HG03342 (cell line): Measurements from ENCODE around the gene NEK6.

Experiments
- ATAC-seq: cut with Tn5 transposase; IDR thresholded peaks from one replicate; pipeline ENCODE4 v1.9.1; 2021; ENCODE audit warnings: mild to moderate bottlenecking, moderate library complexity; ENCODE audit not compliant: unreplicated experiment

The NEK6 gene

DNA sequence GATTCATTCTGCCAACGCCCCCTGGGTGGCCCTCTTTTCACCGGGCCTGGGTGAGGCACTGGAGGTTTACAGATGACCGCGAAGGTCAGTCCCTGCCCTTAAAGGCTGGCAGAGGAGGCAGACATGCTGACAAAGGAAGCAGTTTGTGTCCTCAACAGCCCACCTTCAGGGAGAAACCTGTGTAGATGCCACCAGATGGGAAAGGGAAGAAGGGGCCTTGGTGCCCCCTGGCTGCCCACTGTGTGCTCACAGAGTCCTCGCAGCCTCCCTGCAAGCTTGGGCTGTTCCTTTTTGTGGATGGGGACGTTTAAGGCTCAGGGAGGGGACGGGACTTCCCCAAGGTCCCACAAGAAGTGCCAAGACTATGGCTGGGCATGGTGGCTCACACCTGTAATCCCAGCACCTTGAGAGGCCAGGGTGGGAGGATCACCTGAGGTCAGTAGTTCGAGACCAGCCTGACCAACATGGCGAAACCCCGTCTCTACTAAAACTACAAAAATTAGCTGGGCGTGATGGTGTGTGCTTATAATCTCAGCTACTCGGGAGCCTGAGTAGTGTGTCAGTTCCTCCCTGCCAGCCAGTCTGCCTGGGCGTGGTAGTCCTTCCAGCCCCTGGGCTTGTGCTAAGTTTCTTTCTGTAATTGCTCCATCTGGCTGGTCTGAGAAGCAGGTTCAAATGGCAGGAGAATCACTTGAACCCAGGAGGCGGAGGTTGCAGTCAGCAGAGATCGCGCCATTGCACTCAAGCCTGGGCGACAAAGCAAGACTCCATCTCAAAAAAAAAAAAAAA is 36.2 kb downstream of the NEK6 start:
- no peak for ATAC-seq

DNA sequence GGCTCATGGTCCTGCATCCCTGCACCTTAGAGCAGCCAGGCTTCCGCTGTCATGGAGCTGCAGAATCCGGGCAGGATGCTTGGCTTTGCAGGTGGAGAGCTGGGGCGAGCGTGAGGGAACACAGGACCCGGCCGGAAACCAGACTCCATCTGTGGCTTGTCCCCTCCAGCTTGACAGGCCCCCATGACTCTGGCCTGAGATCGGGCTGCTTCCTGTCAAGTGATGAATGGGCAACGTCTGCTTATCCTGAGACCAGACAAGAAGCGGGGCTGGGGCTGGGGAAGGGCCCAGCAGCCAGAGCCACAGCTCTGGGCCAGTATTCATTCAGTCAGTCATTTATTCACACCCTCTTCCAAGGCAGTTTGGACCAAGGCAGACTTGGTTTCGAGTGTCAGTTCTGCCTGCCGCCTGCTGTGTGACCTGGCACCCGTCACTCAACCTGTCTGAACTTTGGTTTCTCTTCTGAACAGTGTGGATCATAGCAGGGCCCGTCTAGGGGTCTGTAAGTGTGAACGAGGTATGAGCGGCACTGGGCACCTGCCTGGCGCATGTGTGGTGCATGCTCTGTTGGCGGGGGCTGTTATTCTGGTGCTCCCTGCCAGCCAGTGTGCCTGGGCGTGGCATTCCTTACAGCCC is 37.5 kb downstream of the NEK6 start:
- ATAC-seq: no peak

DNA sequence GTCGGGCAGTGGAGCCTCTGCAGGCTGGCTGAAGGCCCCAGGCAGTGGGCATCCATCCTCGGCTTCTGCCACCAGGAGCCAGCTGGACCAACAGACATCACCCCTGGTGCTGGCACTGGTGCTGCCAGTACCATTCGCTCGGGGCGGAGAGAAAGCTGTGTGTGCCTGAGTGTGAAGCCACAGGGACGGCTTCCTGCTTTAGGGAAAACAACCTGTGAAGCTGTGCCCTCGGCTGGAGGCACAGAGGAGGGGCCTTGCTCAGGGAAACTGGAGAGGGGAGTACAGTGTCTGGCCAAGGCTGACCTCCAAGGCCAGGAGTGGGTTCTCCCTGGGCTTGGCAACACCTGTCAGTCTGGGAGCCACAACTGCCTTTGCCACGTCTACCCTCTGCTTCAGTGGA is 38.3 kb downstream of the NEK6 start:
- ATAC-seq: no peak

DNA sequence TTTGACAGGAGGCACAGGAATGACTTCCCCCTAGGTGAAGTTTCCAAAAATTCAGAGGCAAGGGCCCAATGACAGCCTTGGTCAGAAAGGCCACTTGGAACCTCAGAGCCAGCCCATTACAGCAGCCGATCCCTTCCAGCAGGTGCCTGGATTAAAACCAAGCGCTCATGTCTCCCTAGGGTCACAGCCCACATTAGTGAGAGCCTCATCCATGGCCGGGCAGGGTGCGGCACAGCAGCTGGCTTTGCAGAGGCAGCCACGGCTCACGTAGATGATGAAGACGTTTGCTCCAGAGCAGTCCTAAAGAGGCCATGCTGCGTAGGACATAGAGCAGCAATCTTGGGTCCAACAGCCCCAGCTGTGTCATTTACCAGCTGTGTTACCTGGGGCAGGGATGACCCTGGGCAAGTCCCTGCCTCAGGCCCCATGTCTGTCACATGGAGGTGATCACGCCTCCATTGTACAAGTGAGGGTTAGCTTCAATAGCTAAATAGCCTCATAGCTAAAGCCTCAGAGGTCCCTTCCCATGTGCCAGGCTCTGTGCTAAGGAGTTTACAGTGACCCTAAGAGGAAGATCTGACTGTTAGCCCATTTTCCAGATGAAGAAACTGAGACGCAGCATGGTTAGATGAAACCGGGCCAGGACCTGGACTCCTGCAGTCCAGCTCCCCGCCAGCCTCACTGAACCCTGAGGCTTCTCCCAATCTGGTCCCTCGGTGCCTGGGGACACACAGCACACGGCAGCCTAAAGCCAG is 39.2 kb downstream of the NEK6 start:
- ATAC-seq: no peak

DNA sequence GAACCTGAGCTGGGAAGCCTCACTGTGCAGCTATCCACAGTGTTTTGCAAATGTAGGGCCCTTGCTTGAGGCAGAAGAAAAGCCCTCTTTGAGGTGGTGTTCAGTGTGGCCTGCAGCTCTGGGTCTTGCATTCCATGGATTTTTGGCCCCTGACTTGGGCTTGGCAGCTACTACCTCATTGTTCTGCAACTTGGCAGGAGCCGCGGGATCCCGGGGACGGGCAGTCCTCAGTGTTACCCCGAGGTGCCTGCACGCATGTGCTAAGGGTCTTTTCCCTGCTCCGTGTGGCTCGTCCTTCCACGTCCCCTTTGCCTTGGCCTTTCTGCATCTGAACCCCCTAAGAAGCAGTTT is 39.8 kb downstream of the NEK6 start:
- ATAC-seq: no peak

DNA sequence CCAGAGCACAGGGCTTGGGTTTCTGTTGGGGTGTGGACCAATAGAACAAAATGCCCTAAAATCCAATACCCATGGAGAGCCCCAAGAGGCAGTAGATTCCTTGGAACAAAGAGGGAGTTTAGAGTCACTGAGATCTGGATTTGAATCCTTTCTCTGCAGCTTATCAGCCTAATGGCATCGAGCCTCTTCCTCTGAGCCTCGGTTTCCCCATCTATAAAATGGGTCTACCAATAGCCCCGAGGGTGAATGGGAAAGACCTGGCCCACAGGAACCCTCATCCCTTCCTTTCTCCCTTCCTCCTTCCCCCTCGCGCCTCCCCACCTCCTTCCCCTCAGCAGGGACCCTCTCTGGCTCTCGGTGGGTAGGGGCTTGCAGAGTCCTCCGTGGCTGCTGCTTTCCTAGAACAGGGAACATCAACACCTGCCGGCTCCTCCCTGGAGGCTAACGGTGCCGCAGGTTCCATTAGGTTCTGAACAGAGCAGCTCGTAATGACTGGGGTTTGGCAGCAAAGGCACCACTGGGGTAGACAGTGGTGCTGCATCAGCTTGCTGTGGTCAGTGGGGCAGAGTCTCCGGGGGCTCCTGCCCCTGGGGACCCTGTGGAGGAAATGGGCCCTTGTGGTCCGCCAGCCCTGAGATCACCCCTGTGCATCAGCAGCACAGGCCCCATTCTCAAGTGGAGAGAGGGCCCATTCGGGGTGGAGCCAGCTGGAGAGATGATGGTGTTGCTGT is 40.3 kb downstream of the NEK6 start:
- ATAC-seq: no peak

DNA sequence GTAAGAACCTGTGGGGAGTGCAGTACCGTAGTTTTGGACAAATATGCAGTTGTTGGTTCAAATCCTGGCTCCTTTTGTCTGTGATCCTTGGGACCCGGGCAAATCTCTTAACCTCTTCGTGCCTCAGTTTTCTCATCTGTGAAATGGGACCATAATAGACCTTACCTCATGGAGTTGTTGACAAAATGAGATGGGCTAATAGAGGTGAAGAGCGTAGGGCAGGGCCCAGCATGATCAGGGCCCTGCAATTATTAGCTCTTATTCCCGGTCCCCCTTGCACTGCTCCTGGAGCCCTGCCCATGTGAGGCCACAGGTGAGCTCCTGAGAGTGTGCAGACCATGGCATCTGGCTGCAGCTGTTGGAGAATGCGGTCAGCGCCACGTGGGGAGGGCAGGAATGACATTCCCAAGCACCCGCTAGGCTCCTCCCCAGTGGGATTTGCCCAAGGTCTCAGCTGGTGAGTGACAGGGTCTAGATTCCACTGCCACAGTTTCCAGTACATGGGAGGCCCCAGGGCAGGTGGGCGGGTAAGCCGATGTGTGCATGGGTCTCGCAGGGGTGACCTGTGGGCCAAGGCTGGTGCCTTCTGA is 41.0 kb downstream of the NEK6 start:
- no peak for ATAC-seq

DNA sequence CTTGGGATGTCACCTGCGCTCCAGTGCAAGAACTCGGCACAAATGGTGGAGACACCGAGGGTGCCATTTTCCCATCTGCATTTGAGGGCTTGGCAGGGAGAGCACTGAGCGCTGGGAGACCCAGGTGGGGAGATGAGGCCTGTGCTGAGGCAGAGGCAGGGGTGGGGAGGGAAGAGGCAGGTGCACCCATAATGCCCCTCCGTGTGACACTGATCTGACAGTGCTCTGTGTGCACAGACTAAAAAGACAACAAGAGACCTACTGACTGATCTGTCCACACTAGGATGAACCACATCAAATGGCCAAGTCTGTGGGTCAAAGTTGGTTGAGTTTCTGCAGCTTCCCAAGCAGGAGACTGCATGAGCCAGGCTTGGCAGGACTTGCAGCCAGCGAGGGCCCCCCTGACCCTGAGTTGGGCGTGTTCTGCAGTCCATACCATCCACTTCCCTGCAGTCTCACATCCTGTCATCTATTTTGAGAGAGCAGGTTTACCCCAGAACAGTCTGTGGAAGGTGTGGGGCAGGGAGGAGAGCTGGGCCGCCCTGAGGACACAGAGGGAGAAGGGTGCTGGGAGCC is 41.9 kb downstream of the NEK6 start:
- ATAC-seq: no peak

DNA sequence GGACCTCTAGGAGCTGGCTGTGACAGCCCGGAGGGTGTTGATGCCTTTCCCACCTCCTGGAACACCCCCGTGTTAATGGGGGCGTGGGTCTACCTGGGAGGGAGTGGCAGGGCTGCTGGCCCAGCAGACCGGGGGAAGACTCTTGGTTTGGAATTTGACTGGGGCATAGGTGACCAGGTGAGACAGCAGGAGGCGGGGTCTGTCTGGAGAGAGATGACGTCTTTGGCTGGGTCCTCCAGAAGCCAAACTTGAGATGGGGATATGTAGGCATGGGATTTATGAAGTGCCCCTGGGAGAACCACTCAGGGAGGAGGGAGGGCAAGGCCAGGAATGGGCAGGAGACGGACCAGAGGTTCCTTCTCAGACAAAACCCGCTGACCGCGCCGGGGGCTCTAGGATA is 42.6 kb downstream of the NEK6 start:
- ATAC-seq: no peak

DNA sequence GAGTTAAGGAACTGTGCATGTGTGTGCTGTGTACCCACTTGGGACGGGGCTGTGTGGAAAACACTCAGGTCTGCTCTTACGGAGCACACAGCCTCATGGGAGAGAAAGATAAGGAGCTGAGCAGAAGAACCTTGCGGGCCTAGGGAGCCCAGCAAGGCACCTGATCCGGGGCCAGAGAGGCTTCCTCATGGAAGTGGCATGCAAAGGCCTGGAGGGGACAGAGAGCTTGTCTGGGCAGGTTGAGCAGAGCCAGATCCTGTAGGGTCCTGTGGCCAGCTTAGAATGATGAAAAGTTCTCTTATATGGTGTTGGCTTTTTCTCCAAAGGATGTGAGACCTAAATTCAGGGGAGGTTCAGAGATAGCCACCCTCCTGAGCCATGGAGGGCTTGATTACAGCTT is 45.2 kb downstream of the NEK6 start:
- ATAC-seq: no peak

DNA sequence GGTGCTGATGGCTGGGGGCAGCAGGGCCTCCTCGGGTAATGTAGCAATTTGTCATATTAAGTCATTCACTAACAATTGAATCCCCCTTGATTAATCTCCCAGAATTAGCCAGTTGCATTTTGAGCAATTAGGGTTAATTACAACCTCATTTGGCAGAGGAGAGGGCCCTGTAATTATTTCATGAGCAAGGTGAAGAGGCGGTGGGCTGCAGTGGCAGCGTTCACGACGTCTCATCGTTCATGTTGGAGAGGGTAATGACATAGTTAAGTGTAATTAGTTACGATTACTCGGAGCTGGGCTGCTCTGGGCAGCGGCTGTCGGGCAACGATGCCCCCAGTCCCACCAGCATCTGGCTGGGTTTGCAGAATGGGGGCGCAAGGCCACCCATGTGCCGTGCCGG is 46.0 kb downstream of the NEK6 start:
- ATAC-seq: no peak

DNA sequence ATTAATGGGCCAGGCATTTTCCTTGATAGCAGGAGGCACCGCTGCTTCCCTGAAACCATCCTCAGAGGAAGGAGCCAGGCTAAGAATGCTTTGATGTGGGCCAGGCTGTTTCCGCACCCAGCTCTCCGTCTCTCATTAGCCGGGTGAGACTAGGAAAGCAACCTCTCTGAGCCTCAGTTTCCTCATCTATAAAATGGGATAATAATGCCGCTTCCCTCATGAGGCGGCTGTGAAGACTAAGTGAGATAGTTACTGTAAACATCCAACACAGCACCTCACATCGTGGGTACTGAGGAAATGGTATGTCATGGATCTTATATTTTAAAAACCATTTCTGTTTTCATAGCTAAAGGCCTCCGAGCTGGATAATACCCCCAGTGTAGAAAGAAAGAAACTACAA is 46.5 kb downstream of the NEK6 start:
- no peak for ATAC-seq

DNA sequence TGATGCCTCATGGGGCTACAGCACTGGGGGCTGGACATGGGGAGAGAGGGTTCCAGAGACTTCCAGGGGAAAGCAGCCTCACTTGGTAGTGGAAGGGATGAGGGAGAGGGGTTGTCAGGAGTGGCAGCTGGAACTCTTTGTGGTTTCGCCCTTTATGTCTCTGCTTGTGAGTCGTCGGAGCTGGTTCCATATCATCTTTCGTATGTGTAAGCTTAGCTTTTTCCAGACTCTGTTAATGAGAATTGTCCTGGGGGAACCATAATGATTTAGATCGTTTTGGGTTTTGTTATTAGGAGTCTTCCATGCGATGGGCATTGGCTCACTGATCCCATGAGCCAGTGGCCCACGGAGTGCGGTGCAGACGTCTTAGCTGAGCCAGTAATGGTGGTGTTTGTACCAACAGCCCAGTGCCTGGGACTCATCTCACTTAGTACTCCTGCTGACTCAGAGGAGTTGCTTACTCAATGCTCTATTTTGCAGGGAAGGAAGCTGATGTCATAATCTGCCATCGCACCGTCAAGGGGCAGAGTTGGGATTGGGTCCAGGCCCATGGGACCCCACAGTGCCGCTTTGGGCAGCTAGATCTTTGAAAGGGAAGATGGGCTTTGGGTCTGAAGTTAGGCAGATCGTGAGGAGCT is 48.5 kb downstream of the NEK6 start:
- no peak for ATAC-seq

DNA sequence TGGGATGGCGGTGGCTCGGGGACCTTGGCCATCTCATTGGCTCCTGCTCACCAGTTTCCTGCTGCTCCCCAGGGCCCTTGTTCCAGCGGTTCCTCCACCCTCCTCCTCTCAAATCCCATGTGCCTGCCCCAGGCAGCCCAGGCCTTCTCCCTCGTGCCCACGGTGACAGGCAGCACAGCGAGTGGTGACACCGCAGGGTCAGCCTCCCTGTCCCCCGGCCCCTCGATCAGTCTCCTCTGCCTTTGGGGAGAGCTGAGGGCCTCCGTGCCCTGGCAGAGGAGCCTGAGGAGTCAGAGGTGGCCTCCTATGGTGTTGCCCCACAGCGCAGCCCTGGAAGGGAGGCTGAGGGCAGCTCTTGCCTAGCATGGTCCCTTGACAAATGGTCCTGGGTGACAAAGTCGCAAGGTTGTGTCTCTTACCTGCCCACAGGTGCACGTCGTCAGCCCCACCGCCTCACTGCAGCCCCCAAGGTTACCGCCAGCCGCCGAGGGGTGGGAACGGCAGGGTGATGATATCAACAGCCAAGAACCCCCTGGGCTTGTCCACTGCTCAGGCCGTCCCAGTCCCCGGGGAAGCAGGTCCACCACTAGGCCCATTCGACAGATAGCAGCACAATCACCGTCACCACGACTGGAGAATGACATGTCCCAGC is 49.8 kb downstream of the NEK6 start:
- ATAC-seq: no peak

DNA sequence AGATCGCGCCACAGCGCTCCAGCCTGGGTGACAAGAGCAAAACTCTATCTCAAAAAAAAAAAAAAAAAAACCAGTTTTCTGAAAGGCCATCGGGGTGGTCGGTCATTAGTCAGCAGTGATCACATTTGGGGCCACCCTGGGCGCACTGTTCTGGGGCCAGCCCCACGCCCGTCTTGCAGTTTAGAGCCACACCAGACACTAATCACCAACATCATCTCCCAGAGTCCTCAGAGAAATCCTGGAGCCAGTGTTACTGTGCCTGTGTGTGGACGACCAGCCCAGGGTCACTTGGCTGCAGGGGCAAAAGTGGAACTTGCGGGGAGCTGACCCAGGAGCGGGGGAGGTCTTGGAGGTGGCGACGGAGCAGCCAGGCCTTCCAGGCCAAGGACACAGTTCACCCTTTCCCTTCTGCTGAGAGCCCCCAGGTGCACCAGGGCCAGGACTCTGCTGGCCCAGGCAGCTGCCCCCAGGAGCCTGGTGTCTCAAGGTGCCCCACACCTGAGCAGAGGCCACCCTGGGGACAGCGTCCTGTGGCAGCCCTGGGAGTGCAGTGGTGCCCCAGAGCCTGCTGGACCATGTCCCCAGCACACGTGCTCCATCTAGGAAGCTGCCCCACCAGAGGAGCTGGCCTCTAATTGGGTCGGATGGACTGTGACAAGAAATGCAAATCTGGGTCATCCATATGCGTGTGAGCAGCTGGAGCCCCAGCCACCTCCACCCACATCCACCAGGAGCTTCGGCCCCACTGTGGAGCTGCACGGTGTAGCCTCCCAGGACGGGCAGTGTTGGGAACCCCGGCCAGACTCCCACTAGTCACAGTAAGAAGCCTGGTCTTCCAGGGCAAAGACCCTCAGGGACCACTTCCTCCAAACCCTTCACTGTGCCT is 51.1 kb downstream of the NEK6 start:
- no peak for ATAC-seq

DNA sequence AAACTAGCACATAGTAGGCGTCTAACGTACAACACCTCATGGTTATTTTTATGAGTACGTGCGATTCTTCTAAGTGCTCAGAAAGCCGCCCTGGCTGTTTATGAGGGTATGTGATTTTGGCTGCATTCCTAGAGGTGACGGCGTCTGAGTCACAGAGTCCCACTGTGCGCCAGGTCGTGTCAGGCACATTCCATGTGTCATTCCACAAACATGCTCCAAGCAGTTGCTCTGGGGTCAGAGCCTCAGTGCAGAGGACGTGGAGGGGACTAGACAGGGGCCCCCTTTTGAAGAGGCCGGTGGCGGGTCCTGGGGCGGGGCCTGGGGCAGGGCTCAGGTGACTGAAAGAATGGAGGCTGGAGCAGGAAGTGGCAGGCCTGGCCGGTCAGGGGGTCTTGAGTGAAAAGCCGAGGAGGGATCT is 51.9 kb downstream of the NEK6 start:
- ATAC-seq: no peak

DNA sequence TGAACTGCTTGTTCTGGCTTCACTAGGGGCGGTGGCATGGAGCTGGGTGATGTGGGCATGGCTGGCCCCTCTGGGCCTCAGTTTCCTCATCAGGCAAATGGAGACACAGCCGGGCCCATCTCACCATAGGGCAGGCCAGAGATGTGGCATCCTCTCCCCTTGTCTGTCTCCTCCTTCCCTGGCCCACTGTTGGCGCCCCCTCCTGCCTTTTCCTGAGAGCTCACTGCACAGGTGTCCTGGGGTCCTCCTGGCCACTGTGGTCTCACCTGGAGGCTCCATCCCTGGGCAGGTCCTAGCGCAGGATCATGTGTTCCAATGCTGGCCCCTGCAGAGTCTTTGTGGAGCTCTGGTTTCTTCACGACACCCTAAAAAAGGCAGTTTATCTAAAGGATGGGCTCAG is 53.5 kb downstream of the NEK6 start:
- ATAC-seq: no peak

DNA sequence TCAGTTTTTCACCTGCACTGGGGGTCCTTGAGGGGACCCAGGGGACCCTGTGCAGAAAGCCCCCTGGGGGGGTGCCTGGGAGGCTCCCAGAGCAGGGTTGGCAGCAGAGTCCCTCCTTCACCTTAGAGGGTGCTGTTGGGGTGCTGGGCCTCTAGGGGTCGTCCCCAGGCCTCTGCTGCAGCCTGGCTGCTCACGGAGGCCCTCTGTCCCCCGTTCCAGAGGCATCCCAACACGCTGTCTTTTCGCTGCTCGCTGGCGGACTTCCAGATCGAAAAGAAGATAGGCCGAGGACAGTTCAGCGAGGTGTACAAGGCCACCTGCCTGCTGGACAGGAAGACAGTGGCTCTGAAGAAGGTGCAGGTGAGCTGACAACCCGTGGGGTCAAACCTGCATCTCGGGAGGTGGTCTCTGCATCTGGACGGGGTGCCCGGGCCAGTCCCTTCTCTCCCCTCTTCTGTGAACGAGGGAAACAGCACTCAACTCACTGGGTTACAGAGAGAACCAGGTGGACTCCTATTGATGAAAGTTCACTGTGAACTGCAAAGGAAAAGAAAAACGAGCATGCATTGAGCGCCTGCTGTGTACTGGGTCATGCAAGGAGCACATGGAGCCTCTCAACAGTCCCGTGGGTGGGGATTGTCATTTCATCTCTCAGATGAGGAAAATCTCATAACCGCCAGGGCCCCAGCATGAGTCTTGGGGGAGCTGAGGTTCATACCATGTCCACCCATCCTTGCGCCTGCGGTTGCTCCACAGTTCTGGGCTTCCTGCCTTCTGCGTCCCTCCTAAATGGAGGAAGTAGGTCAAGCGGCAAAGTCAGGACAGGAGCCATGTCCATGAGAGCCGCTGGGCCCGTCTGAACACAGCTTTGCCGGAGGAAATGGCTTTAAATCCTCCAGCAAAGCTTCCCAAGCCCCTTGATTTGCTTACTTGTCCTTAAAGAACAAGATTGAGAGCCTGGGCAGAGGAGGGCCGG is 54.8 kb downstream of the NEK6 start:
- no peak for ATAC-seq
